CD4-positive, alpha-beta T cell treated with Interleukin-17A for 4 hours (primary cell): ENCODE data around the gene GRM8.

Experiments used
- DNase-seq: peaks from one replicate; pipeline ENCODE4 v3.0.0-alpha.2; 2020; ENCODE audit warnings: mixed read lengths

GRM8 gene

GRCh38 chr7:126656165-126656564 is 596.6 kb downstream of the GRM8 start:
- no peak for DNase-seq

GRCh38 chr7:126637538-126637937 is 615.2 kb downstream of the GRM8 start:
- no peak for DNase-seq

GRCh38 chr7:126635545-126635944 is 617.2 kb downstream of the GRM8 start:
- no peak for DNase-seq

- DNase-seq: no peak
Measured at GRCh38 chr7:126608339-126608776, 644.4 kb downstream of the GRM8 start.

GRCh38 chr7:126606331-126606730 is 646.4 kb downstream of the GRM8 start:
- DNase-seq: no peak

- DNase-seq: no peak
Measured at GRCh38 chr7:126605553-126605952, 647.2 kb downstream of the GRM8 start.

GRCh38 chr7:126605056-126605455 is 647.7 kb downstream of the GRM8 start:
- DNase-seq: no peak

- no peak for DNase-seq
Measured at GRCh38 chr7:126589068-126589684, 663.6 kb downstream of the GRM8 start.

GRCh38 chr7:126578338-126578737 is 674.4 kb downstream of the GRM8 start:
- DNase-seq: no peak

- no peak for DNase-seq
Measured at GRCh38 chr7:126574276-126575250, 678.2 kb downstream of the GRM8 start.

- DNase-seq: no peak
Measured at GRCh38 chr7:126570845-126571244, 681.9 kb downstream of the GRM8 start.

- no peak for DNase-seq
Measured at GRCh38 chr7:126569402-126569801, 683.3 kb downstream of the GRM8 start.

- no peak for DNase-seq
Measured at GRCh38 chr7:126557271-126557670, 695.5 kb downstream of the GRM8 start.

- no peak for DNase-seq
Measured at GRCh38 chr7:126541406-126541805, 711.3 kb downstream of the GRM8 start.

GRCh38 chr7:126535176-126535575 is 717.6 kb downstream of the GRM8 start:
- no peak for DNase-seq

GRCh38 chr7:126533715-126534114 is 719.0 kb downstream of the GRM8 start:
- no peak for DNase-seq

GRCh38 chr7:126529833-126530232 is 722.9 kb downstream of the GRM8 start:
- no peak for DNase-seq

- no peak for DNase-seq
Measured at GRCh38 chr7:126529254-126529653, 723.5 kb downstream of the GRM8 start.

GRCh38 chr7:126525906-126526305 is 726.8 kb downstream of the GRM8 start:
- no peak for DNase-seq

GRCh38 chr7:126524967-126525366 is 727.8 kb downstream of the GRM8 start:
- DNase-seq: no peak

GRCh38 chr7:126511046-126511445 is 741.7 kb downstream of the GRM8 start:
- DNase-seq: no peak

- DNase-seq: no peak
Measured at GRCh38 chr7:126501617-126502016, 751.1 kb downstream of the GRM8 start.

GRCh38 chr7:126499481-126499880 is 753.3 kb downstream of the GRM8 start:
- no peak for DNase-seq

GRCh38 chr7:126495733-126496132 is 757.0 kb downstream of the GRM8 start:
- no peak for DNase-seq
